ENCODE results near the gene ISG20.

GRCh38 chr15:88648357-88649214, 9.8 kb downstream of the ISG20 start:
- TF ChIP-seq POLR2AphosphoS5 (IDR thresholded peaks at IDR 0.05) = no peak
- TF ChIP-seq, protein P1, sequence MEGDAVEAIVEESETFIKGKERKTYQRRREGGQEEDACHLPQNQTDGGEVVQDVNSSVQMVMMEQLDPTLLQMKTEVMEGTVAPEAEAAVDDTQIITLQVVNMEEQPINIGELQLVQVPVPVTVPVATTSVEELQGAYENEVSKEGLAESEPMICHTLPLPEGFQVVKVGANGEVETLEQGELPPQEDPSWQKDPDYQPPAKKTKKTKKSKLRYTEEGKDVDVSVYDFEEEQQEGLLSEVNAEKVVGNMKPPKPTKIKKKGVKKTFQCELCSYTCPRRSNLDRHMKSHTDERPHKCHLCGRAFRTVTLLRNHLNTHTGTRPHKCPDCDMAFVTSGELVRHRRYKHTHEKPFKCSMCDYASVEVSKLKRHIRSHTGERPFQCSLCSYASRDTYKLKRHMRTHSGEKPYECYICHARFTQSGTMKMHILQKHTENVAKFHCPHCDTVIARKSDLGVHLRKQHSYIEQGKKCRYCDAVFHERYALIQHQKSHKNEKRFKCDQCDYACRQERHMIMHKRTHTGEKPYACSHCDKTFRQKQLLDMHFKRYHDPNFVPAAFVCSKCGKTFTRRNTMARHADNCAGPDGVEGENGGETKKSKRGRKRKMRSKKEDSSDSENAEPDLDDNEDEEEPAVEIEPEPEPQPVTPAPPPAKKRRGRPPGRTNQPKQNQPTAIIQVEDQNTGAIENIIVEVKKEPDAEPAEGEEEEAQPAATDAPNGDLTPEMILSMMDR (IDR thresholded peaks at IDR 0.05) = no peak
- no peak for TF ChIP-seq POLR2A (IDR thresholded peaks at IDR 0.05)
